Endodermal cell (in vitro differentiated cells): ENCODE measurements around the gene GPR37. TPM values are rescaled to one million over a fixed set of nuclear protein-coding genes. Genes with fewer than 3 reads are reported as not detected.

Source experiments
- DNase-seq: peaks from one replicate; pipeline ENCODE4 v3.0.0-alpha.2; 2017
- H3K27ac ChIP-seq: 2 replicates; pipeline ENCODE4 v1.5.1; 2013; ENCODE audit warnings: mild to moderate bottlenecking, low read depth, low read length, moderate library complexity
- H3K27me3 ChIP-seq: 2 replicates; pipeline ENCODE4 v1.6.1; 2013; ENCODE audit warnings: mild to moderate bottlenecking, low read length, moderate library complexity; ENCODE audit not compliant: insufficient read depth, control insufficient read depth, poor library complexity, severe bottlenecking
- H3K36me3 ChIP-seq: 2 replicates; pipeline ENCODE4 v1.7.0; 2013; ENCODE audit warnings: mild to moderate bottlenecking, low read length, moderate library complexity; ENCODE audit not compliant: control insufficient read depth, insufficient read depth
- H3K4me1 ChIP-seq: one replicate; pipeline ENCODE4 v1.7.0; 2013; ENCODE audit warnings: low read length; ENCODE audit not compliant: control insufficient read depth, insufficient read depth
- H3K4me3 ChIP-seq: 2 replicates; pipeline ENCODE4 v1.5.1; 2013; ENCODE audit warnings: mild to moderate bottlenecking, low read length, moderate library complexity
- H3K9ac ChIP-seq: 2 replicates; pipeline ENCODE4 v1.6.1; 2013; ENCODE audit warnings: mild to moderate bottlenecking, low read length, moderate library complexity; ENCODE audit not compliant: poor library complexity, severe bottlenecking; ENCODE audit errors: extremely low read depth
- H3K9me3 ChIP-seq: 2 replicates; pipeline ENCODE4 v1.6.1; 2013; ENCODE audit warnings: mild to moderate bottlenecking, low read length, moderate library complexity; ENCODE audit not compliant: control insufficient read depth
- H3K27ac Mint-ChIP-seq: 2 replicates; pipeline ENCODE4 v1.8.0; 2020; ENCODE audit warnings: mixed read lengths
- H3K27me3 Mint-ChIP-seq: 2 replicates; pipeline ENCODE4 v1.8.0; 2021; ENCODE audit warnings: mild to moderate bottlenecking, mixed read lengths; ENCODE audit not compliant: insufficient read depth
- H3K36me3 Mint-ChIP-seq: 2 replicates; pipeline ENCODE4 v1.8.0; 2020; ENCODE audit warnings: low read depth, mixed read lengths
- H3K4me1 Mint-ChIP-seq: 2 replicates; pipeline ENCODE4 v1.8.0; 2020; ENCODE audit warnings: mixed read lengths
- H3K4me3 Mint-ChIP-seq: 2 replicates; pipeline ENCODE4 v1.8.0; 2020; ENCODE audit warnings: mild to moderate bottlenecking, moderate library complexity, mixed read lengths
- H3K9me3 Mint-ChIP-seq: 2 replicates; pipeline ENCODE4 v1.8.0; 2020; ENCODE audit warnings: mild to moderate bottlenecking, mixed read lengths
- CTCF ChIP-seq: fragments of 200-600 bp; sonication (generic); conservative IDR thresholded peaks from 2 replicates; pipeline ENCODE4 v1.5.0; 2021; ENCODE audit warnings: antibody characterized with exemption, mild to moderate bottlenecking
- WGBS, 2 experiments: methylation state at CpG; one replicate each; pipeline versions ENCODE4 v1.1.5 to v1.1.7; 2013; ENCODE audit warnings: missing lambda C conversion rate in 2 of 2, mixed read lengths in 1 of 2; ENCODE audit not compliant: insufficient coverage in 1 of 2, insufficient read length in 1 of 2; 5-methylcytosine and 5-hydroxymethylcytosine counted together
- total RNA-seq, 2 donors: library from RNA; stranded (reverse); fragmentation: NEBNext Ultra II Directional in 1 of 2; extraction: Animal tissue kit (Norgen Biotek cat#: 25700) in 1 of 2; gene quantifications; 2 replicates in 1 of 2; 3 replicates in 1 of 2; pipeline ENCODE4 v1.2.1, GENCODE V29; 2021

GPR37 gene
- total RNA-seq, 2 donors from 2014 or later, result 31.6 to 33.1 TPM

DNA sequence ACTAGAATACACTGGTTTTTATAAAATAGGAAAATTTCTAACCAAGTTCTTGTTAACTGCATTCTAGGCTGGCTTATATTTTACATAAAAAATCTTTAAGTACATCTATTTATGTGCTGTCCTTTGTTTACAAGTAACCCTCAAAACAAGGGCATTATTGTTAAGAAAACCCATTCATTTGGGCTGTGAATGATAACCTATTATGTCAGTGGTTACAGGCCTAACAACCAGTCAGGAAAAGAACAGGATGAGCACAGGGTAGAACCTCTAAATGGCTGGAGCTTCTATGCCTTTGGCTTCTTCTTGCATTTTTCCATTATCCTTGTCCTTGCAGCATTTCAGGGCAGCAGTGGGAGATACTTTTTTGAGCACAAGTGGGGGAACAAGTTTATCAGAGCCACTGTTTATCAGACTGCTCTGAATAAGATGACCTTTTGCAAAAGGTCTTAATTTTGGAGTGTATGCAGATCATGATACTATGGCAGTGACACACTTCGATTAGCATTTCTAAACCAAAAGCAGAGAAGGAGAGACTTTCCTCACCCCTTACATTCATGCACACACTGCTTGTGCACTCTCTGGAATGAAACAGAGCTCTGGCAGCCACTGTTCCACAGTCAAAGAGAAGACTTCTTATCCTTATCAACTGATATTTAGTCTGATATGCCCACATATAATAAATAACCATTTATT is 10.9 kb downstream of the GPR37 start:
- no peak overlapping the region for H3K27ac Mint-ChIP-seq
- no peak for DNase-seq
- H3K27ac ChIP-seq, result no peak overlapping the region
- no peak for TF ChIP-seq CTCF
- no peak overlapping the region for H3K4me3 Mint-ChIP-seq
- H3K4me3 ChIP-seq, result no peak overlapping the region
- H3K27me3 Mint-ChIP-seq, result no peaks in the 10 kb centered on the region
- no peaks in the 10 kb centered on the region for H3K9me3 Mint-ChIP-seq
- peaks cover 7% of the 10 kb centered on the region for H3K9me3 ChIP-seq
- H3K4me1 Mint-ChIP-seq, result peaks cover 14% of the 10 kb centered on the region
- H3K36me3 Mint-ChIP-seq, result peaks cover 26% of the 10 kb centered on the region
- WGBS, 2 experiments, result 88% methylated on average over 1 of the region's 1 CpG; no CpG with 5 or more reads in 1 of the 2 experiments
- H3K27me3 ChIP-seq, result no peaks in the 10 kb centered on the region
- H3K4me1 ChIP-seq, result peaks cover 2% of the 10 kb centered on the region
- no peak overlapping the region for H3K9ac ChIP-seq
- peaks cover 64% of the 10 kb centered on the region for H3K36me3 ChIP-seq

GRCh38 chr7:124752310-124752709 is 13.3 kb downstream of the GPR37 start:
- no peak overlapping the region for H3K27ac ChIP-seq
- no peaks in the 10 kb centered on the region for H3K9me3 ChIP-seq
- no peak for DNase-seq
- no peak for TF ChIP-seq CTCF
- Mint-ChIP-seq H3K27me3 (no peaks in the 10 kb centered on the region), H3K4me1 (peaks cover 14% of the 10 kb centered on the region), H3K4me3 (no peak overlapping the region), H3K27ac (no peak overlapping the region), H3K36me3 (peaks cover 12% of the 10 kb centered on the region), H3K9me3 (no peaks in the 10 kb centered on the region)
- no peak overlapping the region for H3K4me3 ChIP-seq
- H3K4me1 ChIP-seq, result peaks cover 2% of the 10 kb centered on the region
- no peak overlapping the region for H3K9ac ChIP-seq
- 92 to 100% methylated on average over 1 of the region's 1 CpG for WGBS, 2 experiments
- H3K27me3 ChIP-seq, result no peaks in the 10 kb centered on the region
- peaks cover 56% of the 10 kb centered on the region for H3K36me3 ChIP-seq

- H3K9ac ChIP-seq, result no peak overlapping the region
- TF ChIP-seq CTCF, result no peak
Observed at GRCh38 chr7:124751027-124751426, 14.6 kb downstream of the GPR37 start.

More at GRCh38 chr7:124751027-124751426, 14.6 kb downstream of the GPR37 start:
- Histone ChIP-seq H3K4me1 (peaks cover 2% of the 10 kb centered on the region), H3K27ac (no peak overlapping the region), H3K4me3 (no peak overlapping the region), H3K9me3 (no peaks in the 10 kb centered on the region), H3K27me3 (no peaks in the 10 kb centered on the region), H3K36me3 (peaks cover 56% of the 10 kb centered on the region)
- Mint-ChIP-seq H3K4me1 (peaks cover 14% of the 10 kb centered on the region), H3K27ac (no peak overlapping the region), H3K9me3 (no peaks in the 10 kb centered on the region), H3K27me3 (no peaks in the 10 kb centered on the region), H3K4me3 (no peak overlapping the region), H3K36me3 (peaks cover 12% of the 10 kb centered on the region)
- no peak for DNase-seq
- 97% methylated on average over 2 of the region's 2 CpGs; no CpG with 5 or more reads in 1 of the 2 experiments for WGBS, 2 experiments
